ENCODE results near the gene NAA60.
A peak's percentile ranks its signal among the peaks of the same experiment; 100 is the strongest.

NAA60 gene

DNA sequence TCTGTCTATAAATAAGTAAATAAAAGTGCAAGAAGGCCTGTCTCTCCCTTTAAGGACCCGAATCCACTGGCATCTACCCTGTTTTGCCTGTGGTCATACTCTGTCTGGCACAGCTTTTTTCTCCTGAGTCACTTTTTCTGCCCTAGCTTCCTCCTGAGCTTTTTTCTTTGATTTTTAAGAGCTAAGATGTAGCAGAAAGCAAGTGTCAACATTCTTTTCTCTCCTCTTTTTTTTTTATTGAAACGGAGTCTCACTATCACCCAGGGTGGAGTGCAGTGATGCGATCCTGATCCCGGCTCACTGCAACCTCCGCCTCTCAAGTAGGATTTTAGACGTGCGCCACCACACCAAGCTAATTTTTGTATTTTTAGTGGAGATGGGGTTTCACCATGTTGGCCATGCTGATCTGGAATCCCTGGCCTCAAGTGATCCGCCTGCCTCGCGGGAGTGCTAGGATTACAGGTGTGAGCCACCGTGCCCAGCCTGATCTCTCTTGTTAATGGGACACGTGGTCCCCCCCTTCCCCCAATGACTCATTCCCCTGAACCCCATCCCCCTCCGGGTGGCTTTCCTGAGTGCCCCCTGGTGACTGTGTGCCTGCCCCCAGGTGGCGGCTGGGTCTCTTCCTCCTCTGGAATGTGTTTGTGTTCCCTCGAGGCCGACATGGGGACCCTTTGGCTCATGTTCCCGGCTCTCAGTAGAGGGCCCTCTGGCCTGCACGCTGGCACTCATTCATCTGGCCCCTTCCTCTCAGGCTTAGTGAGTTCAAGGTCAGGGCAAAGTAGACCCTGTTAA is 37.6 kb downstream of the NAA60 start:
- Mint-ChIP-seq H3K36me3 (ENCODE audit: insufficient read depth) (peaks cover 73% of the 10 kb centered on the region), H3K27ac (peak overlapping the region in 1 of 2 donors; percentile 25), H3K27me3 (no peaks in the 10 kb centered on the region)

DNA sequence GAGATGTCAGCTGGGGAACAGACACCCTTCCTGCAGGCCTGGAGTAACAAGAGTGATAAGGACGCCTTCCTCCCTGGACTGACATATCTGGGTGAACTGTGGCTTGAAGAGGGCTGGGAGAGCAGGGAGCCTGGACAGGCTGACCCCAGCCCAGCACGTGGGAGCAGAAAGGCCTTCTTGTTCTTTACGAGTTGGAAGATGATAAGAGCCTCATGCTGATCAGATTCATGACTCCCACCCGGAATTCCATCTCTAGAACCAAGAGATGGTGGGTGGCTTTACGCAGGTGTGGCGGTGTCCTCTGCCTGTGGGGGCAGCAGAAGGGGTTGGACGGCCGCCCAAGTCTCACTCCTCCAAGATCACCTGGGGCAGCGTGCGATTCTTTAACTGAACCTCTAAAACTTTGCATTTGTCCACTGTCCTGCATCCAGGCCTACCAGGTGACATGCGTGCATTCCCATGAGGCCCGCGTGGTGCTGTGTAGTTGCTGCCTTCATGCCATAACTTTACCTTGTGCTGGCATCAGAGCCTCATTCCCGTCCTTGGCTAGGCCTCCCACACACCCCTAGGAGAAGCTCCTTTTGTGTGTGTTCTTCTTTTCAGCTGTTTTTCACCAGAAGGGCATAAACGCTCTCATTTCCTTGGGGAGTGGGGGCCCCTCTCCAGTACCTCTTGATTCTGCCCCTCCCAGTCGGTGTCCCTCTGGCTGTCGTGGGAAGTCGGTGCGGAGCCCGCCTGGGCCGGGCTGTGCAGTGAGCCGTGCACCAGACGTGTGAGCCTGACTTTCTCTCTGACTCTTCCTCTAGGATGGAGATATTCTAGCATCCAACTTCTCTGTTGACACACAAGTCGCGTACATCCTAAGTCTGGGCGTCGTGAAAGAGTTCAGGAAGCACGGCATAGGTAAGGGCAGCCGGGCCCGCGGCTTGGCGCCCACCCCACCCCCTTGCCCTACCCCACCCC is 38.5 kb downstream of the NAA60 start:
- Mint-ChIP-seq H3K4me3 (no peak overlapping the region), H3K27me3 (no peaks in the 10 kb centered on the region), H3K36me3 (ENCODE audit: insufficient read depth) (peaks cover 73% of the 10 kb centered on the region), H3K9me3 (no peaks in the 10 kb centered on the region), H3K4me1 (ENCODE audit: low read depth in 2 of 2) (peaks cover 0 to 12% of the 10 kb centered on the region in 2 donors), H3K27ac (peak overlapping the region in 1 of 2 donors; percentile 25)
- ATAC-seq (replicated peaks) (no peak), DNase-seq (no peak)

More for the DNA sequence above, 37.6 kb downstream of the NAA60 start:
- ATAC-seq (replicated peaks) (no peak), DNase-seq (no peak)
- Mint-ChIP-seq H3K4me1 (ENCODE audit: low read depth in 2 of 2) (peaks cover 0 to 13% of the 10 kb centered on the region in 2 donors), H3K9me3 (no peaks in the 10 kb centered on the region), H3K4me3 (no peak overlapping the region)

DNA sequence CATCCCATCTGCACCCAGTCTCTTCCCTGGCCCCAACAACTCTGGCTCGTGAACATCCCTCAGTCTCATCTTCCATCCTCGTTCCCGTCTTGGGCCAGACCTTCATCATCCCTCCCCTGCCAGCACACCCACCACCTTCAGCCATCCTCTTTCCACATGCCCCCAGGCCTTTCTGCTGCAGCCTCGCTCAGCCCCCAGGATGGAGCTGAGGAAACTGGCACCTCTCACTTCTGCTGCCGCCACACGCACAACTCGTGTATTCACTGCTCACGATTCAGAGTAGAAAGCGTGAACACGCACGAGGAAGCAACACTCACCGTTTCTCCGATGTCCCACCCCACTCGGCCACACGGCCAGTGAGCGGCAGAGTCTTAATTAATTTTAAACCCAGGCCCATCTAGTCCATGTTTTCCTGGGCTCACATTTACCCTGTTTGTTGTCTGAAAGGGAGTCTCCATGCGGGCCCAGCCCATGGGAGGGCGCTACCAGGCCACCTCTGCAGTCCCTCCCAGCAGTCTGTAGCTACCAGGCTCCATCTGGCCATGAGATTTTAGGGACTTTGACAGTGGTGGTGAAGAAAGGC is 39.3 kb downstream of the NAA60 start:
- Mint-ChIP-seq H3K4me3 (no peak overlapping the region), H3K27me3 (no peaks in the 10 kb centered on the region), H3K4me1 (ENCODE audit: low read depth in 2 of 2) (peaks cover 0 to 13% of the 10 kb centered on the region in 2 donors), H3K27ac (no peak overlapping the region), H3K9me3 (no peaks in the 10 kb centered on the region), H3K36me3 (ENCODE audit: insufficient read depth) (peaks cover 69% of the 10 kb centered on the region)
- ATAC-seq (replicated peaks), result no peak
- DNase-seq, result no peak

DNA sequence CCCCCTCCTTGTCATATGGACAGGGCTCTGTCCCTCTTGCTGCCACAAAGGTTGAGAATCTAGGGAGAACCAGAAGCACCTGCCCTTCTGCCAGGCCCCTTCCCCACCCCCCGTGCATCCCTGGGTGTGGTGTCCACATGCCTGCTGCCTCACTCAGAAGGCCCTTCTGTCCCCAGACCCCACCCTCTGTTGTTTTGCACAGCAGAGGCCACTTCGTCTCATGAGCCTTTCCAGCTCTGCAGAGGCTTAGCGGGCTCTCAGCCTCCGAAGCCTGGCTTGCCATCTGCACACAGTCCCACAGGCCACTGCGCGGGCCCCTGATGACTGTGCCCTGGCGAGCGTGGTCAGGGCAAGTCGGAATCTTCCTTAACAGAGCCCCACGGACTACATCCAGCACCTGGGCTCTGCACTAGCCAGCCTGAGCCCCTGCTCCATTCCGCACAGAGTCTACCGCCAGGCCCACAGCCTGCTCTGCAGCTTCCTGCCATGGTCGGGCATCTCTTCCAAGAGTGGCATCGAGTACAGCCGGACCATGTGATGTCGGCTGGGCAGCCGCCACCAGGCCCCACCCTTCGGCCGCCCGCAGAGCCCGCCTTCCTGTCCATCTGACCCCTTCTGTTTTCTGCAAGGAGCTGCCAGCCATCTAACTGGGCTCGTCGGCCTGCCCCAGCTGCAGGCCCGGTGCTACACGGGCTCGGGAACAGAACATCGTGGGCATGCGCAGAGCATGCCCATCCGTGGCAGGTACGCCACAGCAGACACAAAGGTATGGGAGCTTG is 41.0 kb downstream of the NAA60 start:
- no peak for DNase-seq
- ATAC-seq (replicated peaks), result no peak
- peaks cover 68% of the 10 kb centered on the region for H3K36me3 Mint-ChIP-seq (ENCODE audit: insufficient read depth)
- peaks cover 0 to 7% of the 10 kb centered on the region in 2 donors for H3K4me1 Mint-ChIP-seq (ENCODE audit: low read depth in 2 of 2)
- H3K27ac Mint-ChIP-seq, result no peak overlapping the region
- H3K27me3 Mint-ChIP-seq, result no peaks in the 10 kb centered on the region
- H3K9me3 Mint-ChIP-seq, result no peaks in the 10 kb centered on the region
- no peak overlapping the region for H3K4me3 Mint-ChIP-seq

DNA sequence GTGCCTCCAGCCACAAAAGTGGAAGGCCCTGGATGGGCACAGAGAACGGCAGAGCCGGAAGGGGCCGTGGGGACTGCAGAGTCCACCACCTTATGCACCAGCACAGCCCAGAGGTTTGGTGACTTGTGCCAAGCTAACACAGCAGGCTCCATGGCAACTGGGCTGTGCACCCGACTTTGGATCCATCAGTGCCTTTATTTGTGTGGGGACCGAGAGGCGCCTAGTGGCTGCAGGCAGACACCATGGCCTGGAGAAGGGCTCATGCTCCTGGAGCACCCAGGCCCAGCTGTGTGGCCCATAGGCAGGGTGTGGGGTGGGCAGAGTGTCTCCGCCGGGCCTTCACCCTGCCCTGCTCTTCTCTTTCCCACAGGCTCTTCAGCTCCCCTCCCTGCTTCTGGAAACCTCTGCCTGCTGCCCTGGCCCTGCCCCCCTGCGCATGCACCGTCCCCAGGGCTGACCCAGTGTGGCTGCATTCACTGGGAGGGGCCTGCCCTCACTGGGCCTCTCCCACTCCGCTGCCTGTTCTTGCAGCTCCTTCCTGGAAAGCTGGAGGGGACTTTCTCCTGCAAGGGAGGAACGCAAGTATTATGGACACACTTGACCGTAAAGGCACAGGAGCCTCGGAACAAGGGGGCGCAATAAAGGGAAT is 41.7 kb downstream of the NAA60 start:
- Mint-ChIP-seq H3K4me1 (ENCODE audit: low read depth in 2 of 2) (peaks cover 0 to 7% of the 10 kb centered on the region in 2 donors), H3K36me3 (ENCODE audit: insufficient read depth) (peaks cover 61% of the 10 kb centered on the region), H3K9me3 (no peaks in the 10 kb centered on the region), H3K27me3 (no peaks in the 10 kb centered on the region), H3K27ac (no peak overlapping the region), H3K4me3 (no peak overlapping the region)
- DNase-seq (no peak), ATAC-seq (replicated peaks) (no peak)

DNA sequence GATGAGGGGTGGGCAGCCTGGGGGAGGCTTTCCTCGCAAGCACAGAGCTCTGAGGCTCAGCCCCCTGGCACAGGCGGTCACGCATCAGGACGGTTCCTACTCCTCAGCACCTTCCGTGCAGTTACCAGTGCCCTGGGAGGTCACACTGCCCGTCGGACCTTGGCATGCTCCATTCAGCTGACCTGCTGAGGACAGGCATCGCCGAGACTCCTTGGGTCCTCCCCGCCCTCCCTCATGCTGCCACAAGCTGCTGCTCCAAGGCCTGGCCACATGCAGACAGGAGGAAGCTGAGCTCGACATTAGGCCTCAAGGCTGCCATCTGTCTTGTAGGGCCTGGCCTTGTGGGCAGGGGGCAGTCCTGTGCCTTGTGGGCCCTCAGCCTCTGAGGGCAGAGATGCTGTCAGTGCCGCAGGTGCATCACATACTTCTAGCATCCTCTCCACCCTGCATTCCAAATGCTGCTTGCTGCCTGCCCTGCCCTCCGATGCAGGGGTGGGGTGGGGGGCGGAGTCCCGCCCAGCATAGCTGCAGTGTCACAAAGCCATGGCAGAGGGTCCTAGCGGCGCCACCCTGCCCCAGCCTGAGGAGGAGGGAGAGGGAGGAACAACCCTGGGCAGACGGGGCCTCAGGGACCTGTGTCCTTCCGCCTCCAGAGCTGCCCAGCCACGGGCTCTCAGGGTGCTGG is 42.5 kb downstream of the NAA60 start:
- Mint-ChIP-seq H3K27ac (no peak overlapping the region), H3K27me3 (no peaks in the 10 kb centered on the region), H3K9me3 (no peaks in the 10 kb centered on the region), H3K36me3 (ENCODE audit: insufficient read depth) (peaks cover 54% of the 10 kb centered on the region), H3K4me3 (no peak overlapping the region), H3K4me1 (ENCODE audit: low read depth in 2 of 2) (peaks cover 0 to 7% of the 10 kb centered on the region in 2 donors)
- ATAC-seq (replicated peaks) (no peak), DNase-seq (no peak)

DNA sequence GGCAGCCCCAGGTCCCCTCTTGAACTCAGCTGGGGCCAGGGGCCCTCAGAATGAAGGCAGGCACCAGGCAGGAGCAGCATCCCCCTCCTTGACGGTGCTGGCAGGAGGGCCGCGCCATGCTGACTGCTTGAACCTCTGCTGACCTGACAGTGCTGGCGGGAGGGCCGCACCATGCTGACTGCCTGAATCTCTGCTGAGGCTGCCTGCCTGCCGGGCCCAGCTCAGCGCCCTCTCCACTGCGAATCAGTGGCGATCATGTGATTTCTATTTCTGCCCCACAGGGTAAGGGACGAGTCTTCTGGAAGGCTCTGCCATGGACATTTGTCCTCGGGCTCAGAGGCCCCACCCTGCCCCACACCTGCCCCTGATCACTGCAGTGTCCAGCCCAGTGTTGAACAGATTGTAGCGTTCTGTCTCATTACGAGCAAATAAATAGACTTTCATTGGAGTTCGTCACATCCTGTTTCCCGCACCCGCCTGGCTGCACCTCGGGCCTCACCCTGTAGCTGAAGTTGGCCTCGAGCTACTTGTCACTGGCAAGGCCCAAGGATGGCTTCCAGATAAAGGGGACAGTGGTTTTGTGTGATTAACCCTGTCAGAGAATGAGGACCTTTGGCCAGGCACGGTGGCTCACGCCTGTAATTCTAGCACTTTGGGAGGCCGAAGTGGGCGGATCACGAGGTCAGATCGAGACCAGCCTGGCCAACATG is 43.2 kb downstream of the NAA60 start:
- DNase-seq, result no peak
- H3K4me3 Mint-ChIP-seq, result no peak overlapping the region
- no peaks in the 10 kb centered on the region for H3K27me3 Mint-ChIP-seq
- peaks cover 47% of the 10 kb centered on the region for H3K36me3 Mint-ChIP-seq (ENCODE audit: insufficient read depth)
- ATAC-seq (replicated peaks), result no peak
- H3K4me1 Mint-ChIP-seq (ENCODE audit: low read depth in 2 of 2), result peaks cover 0 to 3% of the 10 kb centered on the region in 2 donors
- H3K27ac Mint-ChIP-seq, result no peak overlapping the region
- no peaks in the 10 kb centered on the region for H3K9me3 Mint-ChIP-seq

DNA sequence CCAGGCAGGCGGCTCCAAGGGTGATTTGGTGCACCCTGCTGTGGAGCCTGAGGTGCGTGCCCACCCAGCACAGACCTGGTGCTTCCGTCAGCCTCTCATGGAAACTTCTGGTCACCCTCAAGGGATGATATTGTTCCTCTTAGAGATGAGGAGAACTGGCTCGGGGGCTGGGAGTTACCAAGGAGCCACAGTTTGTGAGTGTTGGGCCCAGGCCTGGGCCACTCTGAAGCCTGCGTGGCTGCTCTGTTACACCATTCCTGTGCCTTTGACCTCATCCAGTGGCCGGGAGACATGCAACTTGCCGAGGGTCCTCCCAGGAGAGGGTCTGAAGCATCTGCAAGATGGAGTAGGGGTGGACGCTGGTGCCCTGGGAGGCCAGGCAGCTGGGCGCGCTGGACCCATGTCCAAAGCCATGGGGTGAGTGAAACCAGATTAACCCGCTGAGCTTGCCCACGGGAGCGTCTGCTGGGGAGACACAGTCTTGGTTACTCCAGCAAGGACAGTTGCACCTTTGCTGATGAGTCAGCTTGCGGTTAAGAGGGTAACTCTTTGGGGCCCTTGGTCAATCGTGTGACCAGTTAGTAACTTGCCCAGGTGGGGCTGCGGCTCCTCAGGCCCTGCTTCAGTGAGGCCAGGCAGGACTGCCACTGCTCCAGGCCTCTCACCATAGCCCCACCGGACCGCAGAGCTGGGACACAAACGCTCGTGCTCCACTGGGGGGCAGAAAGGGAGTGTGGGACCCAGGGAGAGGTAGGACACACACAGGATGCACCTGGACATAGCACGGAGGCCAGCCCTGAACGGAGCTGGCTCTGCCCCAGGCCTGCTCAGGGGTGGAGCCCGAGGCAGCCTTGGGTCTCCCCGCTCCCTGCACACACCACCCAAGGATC is 44.3 kb downstream of the NAA60 start:
- Mint-ChIP-seq H3K4me3 (no peak overlapping the region), H3K27ac (peak overlapping the region in 1 of 2 donors; percentile 38), H3K4me1 (ENCODE audit: low read depth in 2 of 2) (peaks cover 0 to 3% of the 10 kb centered on the region in 2 donors), H3K27me3 (no peaks in the 10 kb centered on the region), H3K36me3 (ENCODE audit: insufficient read depth) (peaks cover 37% of the 10 kb centered on the region), H3K9me3 (no peaks in the 10 kb centered on the region)
- DNase-seq (no peak), ATAC-seq (replicated peaks) (no peak)

DNA sequence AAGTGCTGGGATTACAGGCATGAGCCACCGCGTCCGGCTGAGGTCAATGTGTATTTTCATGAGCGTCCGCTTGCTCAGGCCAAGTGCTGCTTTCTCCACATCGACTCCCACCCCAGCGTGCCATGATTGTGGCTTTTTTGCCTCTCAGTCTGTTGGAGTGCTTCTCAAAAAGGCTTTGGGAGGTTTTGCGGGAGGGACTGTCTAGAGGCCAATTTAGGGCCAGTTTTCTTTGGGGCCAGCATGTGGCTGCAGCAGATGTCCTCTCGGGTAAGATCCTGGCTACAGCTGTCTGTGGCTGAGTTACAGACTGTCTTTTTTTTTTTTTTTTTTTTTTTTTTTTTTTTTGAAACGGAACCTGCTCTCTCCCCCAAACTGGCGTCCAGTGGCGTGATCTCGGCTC is 45.3 kb downstream of the NAA60 start:
- Mint-ChIP-seq H3K36me3 (ENCODE audit: insufficient read depth) (peaks cover 28% of the 10 kb centered on the region), H3K27me3 (no peaks in the 10 kb centered on the region), H3K9me3 (no peaks in the 10 kb centered on the region), H3K4me1 (ENCODE audit: low read depth in 2 of 2) (peaks cover 0 to 3% of the 10 kb centered on the region in 2 donors), H3K27ac (no peak overlapping the region), H3K4me3 (no peak overlapping the region)
- ATAC-seq (replicated peaks) (no peak), DNase-seq (no peak)

DNA sequence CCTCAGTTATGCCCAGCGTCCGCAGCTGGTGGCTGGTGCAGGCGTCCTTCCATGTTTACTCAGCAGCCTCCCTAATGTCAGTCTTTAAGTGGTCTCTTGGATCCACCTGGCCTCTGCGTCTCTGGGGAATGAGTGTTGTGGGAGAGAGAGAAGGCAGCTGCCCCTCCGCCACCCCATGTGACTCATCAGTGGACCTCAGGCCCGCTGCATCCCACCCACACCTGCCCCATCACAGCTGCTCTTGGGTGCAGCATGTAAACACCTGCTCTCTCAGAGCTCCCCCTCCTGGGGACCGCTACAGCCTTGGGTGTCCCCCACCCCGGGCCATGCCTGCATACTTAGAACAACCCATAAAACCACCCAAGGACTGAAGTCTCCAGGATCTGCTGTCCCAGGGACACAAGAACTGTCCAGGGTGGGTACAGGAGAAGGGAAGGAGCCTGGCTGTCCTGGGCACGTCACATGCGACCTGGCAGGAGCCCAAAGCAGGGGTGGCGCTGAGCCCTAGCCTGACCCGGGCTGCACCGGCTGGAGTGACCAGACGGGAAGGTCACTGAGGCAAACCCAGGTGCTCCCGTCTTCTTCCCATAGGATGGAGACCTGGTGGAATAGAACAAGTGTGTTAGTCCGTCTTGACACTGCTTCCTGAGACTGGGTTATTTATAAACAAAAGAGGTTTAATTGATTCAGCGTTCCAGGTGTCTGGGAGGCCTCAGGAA is 47.6 kb downstream of the NAA60 start:
- DNase-seq (no peak), ATAC-seq (replicated peaks) (no peak)
- Mint-ChIP-seq H3K9me3 (no peaks in the 10 kb centered on the region), H3K27ac (peak overlapping the region; percentile 5 to 88), H3K4me3 (no peak overlapping the region), H3K36me3 (ENCODE audit: insufficient read depth) (peaks cover 19% of the 10 kb centered on the region), H3K4me1 (ENCODE audit: low read depth in 2 of 2) (peaks cover 0 to 1% of the 10 kb centered on the region in 2 donors), H3K27me3 (no peaks in the 10 kb centered on the region)

Measured in effector memory CD8-positive, alpha-beta T cell (primary cell).